Naive thymus-derived CD4-positive, alpha-beta T cell (primary cell): ENCODE data around the gene VPS52. TPM values are rescaled to one million over a fixed set of nuclear protein-coding genes. Genes with fewer than 3 reads are reported as not detected.
A peak's percentile ranks its signal among the peaks of the same experiment; 100 is the strongest.

Experiments
- ATAC-seq: fragments of 150-1000 bp; cut with Tn5 transposase; 2 replicates; pipeline ENCODE4 v1.10.0; 2021; ENCODE audit warnings: mild to moderate bottlenecking, moderate library complexity
- CTCF ChIA-PET: fragments of 350-600 bp; sonication (Branson Sonifier 250); formaldehyde crosslinking; loops from one replicate; lab custom pipeline; 2021; ENCODE audit warnings: antibody characterized with exemption; lab: Charles Lee
- POLR2A ChIA-PET: fragments of 350-600 bp; sonication (Branson Sonifier 250); formaldehyde crosslinking; loops from one replicate; lab custom pipeline; 2021; ENCODE audit warnings: antibody characterized with exemption, inconsistent platforms; lab: Charles Lee
- DNase-seq, 9 donors: peaks; one replicate each; pipeline versions ENCODE4 v3.0.0 to v3.0.0-alpha.2; 2020 to 2022; ENCODE audit warnings: mixed read lengths in 1 of 9
- H3K27ac ChIP-seq: one replicate; pipeline ENCODE4 v1.7.0; 2013; ENCODE audit warnings: mild to moderate bottlenecking, low read depth, low read length, moderate library complexity
- H3K27me3 ChIP-seq, 2 donors: one replicate each; pipeline ENCODE4 v1.7.0; 2013; ENCODE audit warnings: low read length in 2 of 2, mild to moderate bottlenecking in 2 of 2, moderate library complexity in 2 of 2; ENCODE audit not compliant: control insufficient read depth in 2 of 2, insufficient read depth in 2 of 2
- H3K36me3 ChIP-seq, 3 experiments: 1 replicate in 2 of 3; 2 replicates in 1 of 3; pipeline ENCODE4 v1.7.0; 2013; ENCODE audit warnings: low read length in 3 of 3, mild to moderate bottlenecking in 3 of 3, moderate library complexity in 1 of 3; ENCODE audit not compliant: insufficient read depth in 3 of 3, control insufficient read depth in 2 of 3
- H3K4me1 ChIP-seq, 2 donors: one replicate each; pipeline ENCODE4 v1.7.0; 2013; ENCODE audit warnings: low read length in 2 of 2, mild to moderate bottlenecking in 2 of 2, moderate library complexity in 1 of 2; ENCODE audit not compliant: control insufficient read depth in 2 of 2, insufficient read depth in 2 of 2
- H3K4me3 ChIP-seq: 2 replicates; pipeline ENCODE4 v1.7.0; 2013; ENCODE audit warnings: mild to moderate bottlenecking, low read length
- H3K9me3 ChIP-seq, 3 experiments: 1 replicate in 2 of 3; 2 replicates in 1 of 3; pipeline ENCODE4 v1.7.0; 2013; ENCODE audit warnings: low read length in 3 of 3; ENCODE audit not compliant: control insufficient read depth in 2 of 3
- H3K27ac Mint-ChIP-seq, 9 donors: one replicate each; pipeline ENCODE4 v1.8.0; 2020 to 2022; ENCODE audit warnings: mixed read lengths in 9 of 9, mild to moderate bottlenecking in 8 of 9, moderate library complexity in 5 of 9, inconsistent platforms in 2 of 9
- H3K27me3 Mint-ChIP-seq, 5 donors: one replicate each; pipeline ENCODE4 v1.8.0; 2021 to 2022; ENCODE audit warnings: mixed read lengths in 5 of 5, mild to moderate bottlenecking in 1 of 5
- H3K36me3 Mint-ChIP-seq, 5 donors: one replicate each; pipeline ENCODE4 v1.8.0; 2020 to 2022; ENCODE audit warnings: mixed read lengths in 5 of 5, mild to moderate bottlenecking in 3 of 5, inconsistent platforms in 1 of 5
- H3K4me1 Mint-ChIP-seq, 7 donors: one replicate each; pipeline ENCODE4 v1.8.0; 2020 to 2022; ENCODE audit warnings: mixed read lengths in 7 of 7, mild to moderate bottlenecking in 3 of 7, inconsistent platforms in 1 of 7
- H3K4me3 Mint-ChIP-seq, 10 donors: one replicate each; pipeline ENCODE4 v1.8.0; 2020 to 2022; ENCODE audit warnings: mild to moderate bottlenecking in 10 of 10, mixed read lengths in 10 of 10, moderate library complexity in 6 of 10, inconsistent platforms in 2 of 10
- H3K9me3 Mint-ChIP-seq, 11 donors: one replicate each; pipeline ENCODE4 v1.8.0; 2020 to 2022; ENCODE audit warnings: mixed read lengths in 11 of 11, mild to moderate bottlenecking in 4 of 11, inconsistent platforms in 1 of 11, moderate library complexity in 1 of 11
- intact Hi-C, 2 donors: fragments of 100-400 bp; cut with micrococcal nuclease; formaldehyde crosslinking; loops; one replicate each; pipeline ENCODE4 v1.15.1; 2023
- polyA plus RNA-seq, 2 donors: library from polyadenylated mRNA; unstranded; fragments of 300-500 nt; fragmentation: Illumina TruSeq; gene quantifications; one replicate each; pipeline ENCODE4 v1.2.3, GENCODE V29; 2021
- total RNA-seq, 6 experiments: library from RNA in 5 of 6; stranded (reverse) in 5 of 6; gene quantifications; 1 replicate in 5 of 6; 2 replicates in 1 of 6; pipeline ENCODE4 v1.2.3 and lab custom pipeline; 2021 to 2026

Gene VPS52
- total and polyA plus RNA-seq, 7 experiments from 2014 or later = 15.5 to 110 (median 81.1) TPM

GRCh38 chr6:33318426-33319073 is 46.9 kb upstream of the VPS52 start:
- Mint-ChIP-seq H3K9me3 (peaks cover 0 to 3% (median 0%) of the 10 kb centered on the region in 11 donors), H3K36me3 (peaks cover 8 to 44% (median 18%) of the 10 kb centered on the region in 5 donors), H3K27ac (peak overlapping the region; percentile 97 to 99 (median 98)), H3K4me3 (peak overlapping the region; percentile 81 to 100 (median 100)), H3K4me1 (peaks cover 56 to 92% (median 82%) of the 10 kb centered on the region in 7 donors), H3K27me3 (peaks cover 0 to 4% (median 0%) of the 10 kb centered on the region in 5 donors)
- Histone ChIP-seq H3K9me3 (no peaks in the 10 kb centered on the region), H3K4me3 (peak overlapping the region; percentile 97), H3K27me3 (no peaks in the 10 kb centered on the region), H3K27ac (peak overlapping the region; percentile 99), H3K4me1 (peaks cover 60 to 62% of the 10 kb centered on the region in 2 donors), H3K36me3 (peaks cover 13 to 39% (median 22%) of the 10 kb centered on the region in 3 experiments)
- POLR2A ChIA-PET = interaction anchor here (0.6 to 4.4 kb wide), 20 partner anchors 8 to 1480 kb away, joined by 3 to 37 read pairs (median 6); partner anchors contain the start of genes B3GALT4, CUTA, PFDN6 and RGL2
- intact Hi-C loops = loop anchor here (5.0 to 10.0 kb wide), 2 partner anchors 214 to 916 kb away; partner anchors contain the start of gene HMGA1 (in 1 of the 2)
- no peak for ATAC-seq
- CTCF ChIA-PET = interaction anchor here (0.6 to 1.8 kb wide), 7 partner anchors 20 to 114 kb away, joined by 3 to 8 read pairs (median 4); partner anchors contain the start of genes B3GALT4 and RGL2
- DNase-seq = no peak

DNA sequence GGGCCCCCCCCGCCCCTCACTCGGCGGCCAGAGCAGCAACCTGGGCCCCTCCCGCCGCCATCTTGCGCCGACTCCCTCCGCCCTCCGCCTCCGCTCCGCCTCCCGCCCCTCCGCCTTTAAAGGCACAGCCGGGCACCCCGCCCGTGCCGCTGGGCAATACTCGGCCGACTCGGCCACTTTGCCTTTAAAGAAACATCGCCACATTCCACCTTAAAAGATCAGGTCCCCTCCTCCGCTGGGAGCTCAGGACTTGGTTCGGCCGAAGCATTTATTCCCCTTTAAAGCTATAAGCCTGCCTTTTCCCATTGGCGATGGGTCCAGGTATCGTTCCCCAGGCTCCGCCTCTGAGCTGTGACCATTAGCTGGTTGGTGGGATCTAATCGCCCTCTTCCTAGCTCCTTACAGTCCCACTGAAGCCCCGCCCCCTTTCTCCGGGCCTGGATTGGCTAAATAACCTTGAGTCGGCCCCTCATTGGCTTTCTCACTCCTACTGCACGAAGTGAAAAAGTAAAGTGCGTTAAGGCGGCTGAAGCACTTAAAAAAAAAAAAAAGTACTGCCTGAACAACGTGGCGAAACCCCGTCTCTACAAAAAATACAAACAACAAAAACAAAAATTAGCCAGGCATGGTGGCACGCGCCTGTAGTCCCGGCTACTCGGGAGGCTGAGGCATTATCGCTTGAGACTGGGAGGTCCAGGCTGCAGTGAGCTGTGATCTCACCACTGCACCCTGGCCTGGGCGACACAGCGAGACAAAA is 46.2 kb upstream of the VPS52 start, which contains the start of gene ZBTB22:
Gene ZBTB22 (minus strand): TSS at position 76 of the 757 bp plus-strand sequence. CDS start 828 bp downstream, outside the sequence.
- Histone ChIP-seq H3K9me3 (no peaks in the 10 kb centered on the region), H3K4me3 (peak within 1 kb of the TSS; percentile 97), H3K27me3 (no peaks in the 10 kb centered on the region), H3K4me1 (peaks cover 59 to 62% of the 10 kb centered on the region in 2 donors), H3K36me3 (peaks cover 13 to 45% (median 22%) of the 10 kb centered on the region in 3 experiments), H3K27ac (peak within 1 kb of the TSS; percentile 99)
- intact Hi-C loops = loop anchor here (1.0 to 10.0 kb wide), 7 partner anchors 29 to 917 kb away; partner anchors contain the start of genes B3GALT4 (in 1 of the 2), HMGA1 (in 1 of the 2), KIFC1 (in 1 of the 2) and PFDN6 (in 1 of the 2)
- CTCF ChIA-PET = interaction anchor here (0.6 to 1.8 kb wide), 9 partner anchors 17 to 224 kb away, joined by 3 to 9 read pairs (median 4); partner anchors contain the start of genes B3GALT4 and RGL2
- peak within 1 kb of the TSS; percentile 97 to 99 (median 98) for H3K27ac Mint-ChIP-seq
- ATAC-seq (peak; percentile 73), DNase-seq (peak; percentile 87 to 97 (median 96))
- H3K4me3 Mint-ChIP-seq = peak within 1 kb of the TSS; percentile 81 to 100 (median 100)
- POLR2A ChIA-PET = interaction anchor here (0.6 to 4.4 kb wide), 26 partner anchors 9 to 1480 kb away, joined by 3 to 37 read pairs (median 4); partner anchors contain the start of genes B3GALT4, CUTA, HSD17B8 and PFDN6
- peaks cover 0 to 2% (median 0%) of the 10 kb centered on the region in 5 donors for H3K27me3 Mint-ChIP-seq
- H3K4me1 Mint-ChIP-seq = peaks cover 53 to 85% (median 75%) of the 10 kb centered on the region in 7 donors
- H3K9me3 Mint-ChIP-seq = peaks cover 0 to 3% (median 0%) of the 10 kb centered on the region in 11 donors
- H3K36me3 Mint-ChIP-seq = peaks cover 8 to 50% (median 18%) of the 10 kb centered on the region in 5 donors

GRCh38 chr6:33317419-33317668 is 45.7 kb upstream of the VPS52 start:
- intact Hi-C loops = loop anchor here (1.0 to 10.0 kb wide), 7 partner anchors 28 to 917 kb away; partner anchors contain the start of genes B3GALT4 (in 1 of the 2), HMGA1 (in 1 of the 2), KIFC1 (in 1 of the 2) and PFDN6 (in 1 of the 2)
- peak overlapping the region; percentile 77 to 100 (median 100) for H3K4me3 Mint-ChIP-seq
- peak overlapping the region; percentile 97 for H3K4me3 ChIP-seq
- ATAC-seq = peak; percentile 1
- peak overlapping the region; percentile 99 for H3K27ac ChIP-seq
- H3K9me3 Mint-ChIP-seq = peaks cover 0 to 3% (median 0%) of the 10 kb centered on the region in 11 donors
- peaks cover 8 to 53% (median 18%) of the 10 kb centered on the region in 5 donors for H3K36me3 Mint-ChIP-seq
- H3K36me3 ChIP-seq = peaks cover 13 to 41% (median 22%) of the 10 kb centered on the region in 3 experiments
- H3K4me1 ChIP-seq = peaks cover 62 to 64% of the 10 kb centered on the region in 2 donors
- H3K9me3 ChIP-seq = no peaks in the 10 kb centered on the region
- peak overlapping the region; percentile 80 to 99 (median 97) for H3K27ac Mint-ChIP-seq
- DNase-seq = no peak
- POLR2A ChIA-PET = interaction anchor here (0.7 to 4.4 kb wide), 21 partner anchors 9 to 424 kb away, joined by 3 to 37 read pairs (median 5); partner anchors contain the start of genes B3GALT4, CUTA, HSD17B8 and PFDN6
- peaks cover 56 to 87% (median 77%) of the 10 kb centered on the region in 7 donors for H3K4me1 Mint-ChIP-seq
- no peaks in the 10 kb centered on the region for H3K27me3 ChIP-seq
- no peaks in the 10 kb centered on the region for H3K27me3 Mint-ChIP-seq
- CTCF ChIA-PET = interaction anchor here (0.8 to 1.8 kb wide), 6 partner anchors 17 to 137 kb away, joined by 3 to 6 read pairs (median 4); partner anchors contain the start of genes B3GALT4, RGL2 and ZBTB9

DNA sequence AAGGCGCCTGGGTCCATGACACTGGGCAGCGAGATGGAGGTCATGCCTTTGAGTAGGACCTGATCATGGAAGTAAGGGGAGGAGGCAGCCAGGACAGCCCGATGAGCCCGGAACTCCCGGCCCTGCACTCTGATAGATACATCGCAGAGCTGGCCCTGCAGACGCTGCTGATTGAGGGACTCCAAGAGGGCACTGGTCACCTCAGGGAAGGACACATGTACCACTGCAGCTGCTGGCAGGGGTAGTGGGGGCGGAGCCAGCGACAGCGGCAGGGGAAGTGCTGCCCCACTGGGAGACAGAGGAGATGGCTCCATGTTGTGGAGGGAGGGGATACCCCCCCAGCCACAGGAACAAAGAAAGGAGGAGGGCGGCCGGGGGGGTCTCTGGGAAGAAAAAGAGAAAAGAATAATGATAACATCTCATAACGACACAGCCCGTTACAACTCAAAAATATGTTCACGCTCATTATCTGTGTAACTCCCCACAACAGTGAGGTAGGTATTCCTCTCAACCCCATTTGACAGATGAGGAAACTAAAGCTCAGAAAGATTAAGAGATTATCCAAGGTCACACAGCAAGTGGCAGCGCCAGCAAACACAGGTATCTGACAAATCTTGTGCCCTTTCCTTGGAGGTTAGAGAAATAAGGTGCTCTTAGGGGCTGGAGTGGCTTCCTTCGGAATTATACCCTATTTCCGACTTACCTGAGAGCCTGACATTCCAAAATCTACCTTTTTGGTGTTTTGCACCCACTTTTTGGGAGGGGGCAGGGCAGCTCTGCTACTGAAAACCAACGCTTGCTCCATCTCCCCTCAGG is 45.1 kb upstream of the VPS52 start:
- intact Hi-C loops = loop anchor here (1.0 to 10.0 kb wide), 7 partner anchors 28 to 918 kb away; partner anchors contain the start of genes B3GALT4 (in 1 of the 2), HMGA1 (in 1 of the 2), KIFC1 (in 1 of the 2) and PFDN6 (in 1 of the 2)
- Histone ChIP-seq H3K4me1 (peaks cover 64 to 68% of the 10 kb centered on the region in 2 donors), H3K27ac (peak overlapping the region; percentile 99), H3K36me3 (peaks cover 15 to 40% (median 22%) of the 10 kb centered on the region in 3 experiments), H3K9me3 (no peaks in the 10 kb centered on the region), H3K27me3 (no peaks in the 10 kb centered on the region), H3K4me3 (peak overlapping the region; percentile 32)
- ChIA-PET POLR2A (interaction anchor here (0.7 to 4.4 kb wide), 15 partner anchors 10 to 423 kb away, joined by 3 to 37 read pairs (median 7); partner anchors contain the start of genes B3GALT4, CUTA, HSD17B8 and PFDN6), CTCF (interaction anchor here (0.6 to 1.8 kb wide), 4 partner anchors 16 to 138 kb away, joined by 3 to 6 read pairs (median 3); partner anchors contain the start of genes B3GALT4 and ZBTB9)
- Mint-ChIP-seq H3K27me3 (no peaks in the 10 kb centered on the region), H3K9me3 (peaks cover 0 to 2% (median 0%) of the 10 kb centered on the region in 11 donors), H3K4me3 (peak overlapping the region; percentile 77 to 100 (median 100)), H3K36me3 (peaks cover 4 to 54% (median 18%) of the 10 kb centered on the region in 5 donors), H3K4me1 (peaks cover 58 to 87% (median 76%) of the 10 kb centered on the region in 7 donors), H3K27ac (peak overlapping the region; percentile 93 to 99 (median 98))
- ATAC-seq = no peak
- DNase-seq = peak in 1 of 9 donors; percentile 25
